Measurements from ENCODE around the gene FNDC7. TPM values are rescaled to one million over a fixed set of nuclear protein-coding genes. Genes with fewer than 3 reads are reported as not detected.
"Not testable (repeated sequence)": the region's sequence is repeated elsewhere in the genome, so short reads cannot be mapped to it uniquely, and the experiment has no call there.

FNDC7 gene
- polyA plus RNA-seq, 1 of the 3 experiments (the other 2 are of a cell fraction): 0.02 TPM

GRCh38 chr1:108679586-108680213 lies 33.0 kb upstream of the FNDC7 start:
- POLR2A ChIA-PET: no interaction called here
- Histone ChIP-seq H3K4me3 (ENCODE audit: low read depth in 2 of 2, low read length in 1 of 2) (no peak overlapping the region), H3F3A (replicated peaks; ENCODE audit: insufficient read depth) (no peaks in the 10 kb centered on the region), H3K79me2 (ENCODE audit: insufficient read depth) (no peaks in the 10 kb centered on the region), H4K20me1 (ENCODE audit: insufficient read depth) (no peaks in the 10 kb centered on the region), H3K9ac (no peak overlapping the region), H3K27me3 (ENCODE audit: insufficient read depth) (no peaks in the 10 kb centered on the region), H3K9me3 (no peaks in the 10 kb centered on the region), H2AFZ (ENCODE audit: low read depth) (0 out of 2 replicates have a peak overlapping the region, but pooled peaks have one; percentile 31), H3K27ac (ENCODE audit: low read depth in 2 of 2, low read length in 1 of 2) (no peak overlapping the region), H3K4me2 (no peak overlapping the region), H3K4me1 (ENCODE audit: control insufficient read depth in 1 of 2, insufficient read depth in 2 of 2, low read depth in 1 of 2, low read length in 1 of 2) (no peaks in the 10 kb centered on the region; a peak in 1 of 4 replicates), H3K36me3 (replicated peaks in 1 of 2; ENCODE audit: control insufficient read depth in 1 of 2, insufficient read depth in 2 of 2, low read length in 1 of 2) (no peaks in the 10 kb centered on the region), H3K9me2 (no peaks in the 10 kb centered on the region)
- CTCF ChIA-PET: no interaction called here
- WGBS (ENCODE audit: low lambda C conversion rate): 81% methylated on average over 10 of the region's 10 CpGs
- no peak for DNase-seq
- TF ChIP-seq REST (IDR thresholded peaks at IDR 0.05; ENCODE audit: low read depth, low read length) (no peak), TAF1 (IDR thresholded peaks at IDR 0.05; ENCODE audit: borderline replicate concordance, low read depth, low read length) (no peak), FOSL2 (IDR thresholded peaks at IDR 0.05; ENCODE audit: borderline replicate concordance, low read depth) (no peak), CHD2 (IDR thresholded peaks at IDR 0.05; ENCODE audit: low read length, partially characterized antibody) (no peak), GATA2 (CRISPR knock-in tag; IDR thresholded peaks at IDR 0.05) (no peak), SMC3 (IDR thresholded peaks at IDR 0.05; ENCODE audit: low read depth, low read length) (no peak), TCF12 (IDR thresholded peaks at IDR 0.05) (no peak), YY1 (IDR thresholded peaks at IDR 0.05; ENCODE audit: low read depth) (no peak), SIN3A (IDR thresholded peaks at IDR 0.05; ENCODE audit: borderline replicate concordance, low read depth, low read length) (no peak), TEAD4 (IDR thresholded peaks at IDR 0.05; ENCODE audit: borderline replicate concordance, insufficient read depth) (no peak), IRF3 (IDR thresholded peaks at IDR 0.05; ENCODE audit: low read depth, low read length) (no peak), ELF1 (IDR thresholded peaks at IDR 0.05) (no peak), RAD21 (IDR thresholded peaks at IDR 0.05; ENCODE audit: low read length) (no peak), NFIC (IDR thresholded peaks at IDR 0.05; ENCODE audit: borderline replicate concordance) (no peak), CTCF (IDR thresholded peaks at IDR 0.05) (no peak), MEF2A (IDR thresholded peaks at IDR 0.05; ENCODE audit: borderline replicate concordance, low read depth) (no peak), USF1 (IDR thresholded peaks at IDR 0.05; ENCODE audit: borderline replicate concordance, low read depth) (no peak), FOXJ3 (CRISPR knock-in tag; IDR thresholded peaks at IDR 0.05) (no peak)

- DNase-seq; CTCF ChIA-PET; H3F3A ChIP-seq (replicated peaks; ENCODE audit: insufficient read depth); H3K9ac ChIP-seq; H3K4me1 ChIP-seq (ENCODE audit: control insufficient read depth in 1 of 2, insufficient read depth in 2 of 2, low read depth in 1 of 2, low read length in 1 of 2); H4K20me1 ChIP-seq (ENCODE audit: insufficient read depth); H3K9me3 ChIP-seq; H3K27me3 ChIP-seq (ENCODE audit: insufficient read depth); H2AFZ ChIP-seq (ENCODE audit: low read depth); H3K36me3 ChIP-seq (replicated peaks in 1 of 2; ENCODE audit: control insufficient read depth in 1 of 2, insufficient read depth in 2 of 2, low read length in 1 of 2); H3K9me2 ChIP-seq; H3K27ac ChIP-seq (ENCODE audit: low read depth in 2 of 2, low read length in 1 of 2); H3K4me3 ChIP-seq (ENCODE audit: low read depth in 2 of 2, low read length in 1 of 2); POLR2A ChIA-PET; H3K4me2 ChIP-seq; H3K79me2 ChIP-seq (ENCODE audit: insufficient read depth): not testable (repeated sequence)
- WGBS (ENCODE audit: low lambda C conversion rate): 62% methylated on average over 4 of the region's 4 CpGs
Measured at GRCh38 chr1:108681701-108682100, 31.0 kb upstream of the FNDC7 start.

Measured in SK-N-SH (cell line).